ENCODE results near the gene ADRA1B.

Gene ADRA1B

DNA sequence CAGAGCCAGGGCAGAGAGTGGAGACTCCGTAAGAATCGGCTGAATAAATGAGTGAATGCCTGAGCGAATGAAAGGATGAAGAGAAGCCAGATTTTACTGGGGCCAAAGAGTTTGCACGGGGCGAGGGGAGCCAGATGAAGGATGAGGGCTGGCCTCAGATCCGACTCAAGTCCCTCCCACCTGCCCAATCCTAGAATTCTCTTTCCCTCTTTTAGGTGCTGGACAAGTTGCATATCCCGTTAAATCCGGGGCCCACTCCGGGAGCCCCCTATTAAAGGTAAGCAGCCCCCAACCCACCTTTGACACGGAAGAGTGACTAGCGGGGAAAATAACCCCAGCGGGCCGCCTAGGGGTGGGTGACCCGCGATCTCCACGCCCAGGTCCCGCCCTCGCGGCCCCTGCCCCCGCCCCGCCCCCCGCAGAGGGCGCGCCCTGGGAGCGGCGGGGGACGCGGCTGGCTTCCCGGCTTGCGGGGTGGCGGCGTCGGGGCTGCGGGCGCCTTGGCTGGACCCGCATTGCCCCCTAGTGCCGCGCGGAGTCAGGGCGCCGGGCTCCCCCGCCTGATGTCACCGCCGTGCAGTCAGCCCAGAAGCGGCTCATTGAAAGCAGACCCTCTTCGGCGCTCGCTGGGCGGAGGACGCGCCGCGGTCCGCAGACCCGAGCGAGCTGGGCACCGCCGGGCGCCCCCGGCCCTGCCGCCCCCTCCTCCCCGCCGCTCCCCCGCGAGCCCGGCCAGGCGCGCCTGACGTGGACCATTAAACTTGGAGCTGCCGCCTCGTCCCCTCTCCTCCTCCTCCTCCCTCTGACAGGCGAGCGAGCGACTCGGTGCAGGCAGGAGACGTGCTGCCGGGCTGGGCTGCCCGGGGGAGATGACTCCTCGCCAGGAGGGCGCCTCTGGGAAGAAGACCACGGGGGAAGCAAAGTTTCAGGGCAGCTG is at the start of gene ADRA1B:
TSS of gene ADRA1B (plus strand) at position 579 of the 937 bp plus-strand sequence. CDS start 424 bp downstream, outside the sequence.
- DNase-seq: peak; percentile 86

DNA sequence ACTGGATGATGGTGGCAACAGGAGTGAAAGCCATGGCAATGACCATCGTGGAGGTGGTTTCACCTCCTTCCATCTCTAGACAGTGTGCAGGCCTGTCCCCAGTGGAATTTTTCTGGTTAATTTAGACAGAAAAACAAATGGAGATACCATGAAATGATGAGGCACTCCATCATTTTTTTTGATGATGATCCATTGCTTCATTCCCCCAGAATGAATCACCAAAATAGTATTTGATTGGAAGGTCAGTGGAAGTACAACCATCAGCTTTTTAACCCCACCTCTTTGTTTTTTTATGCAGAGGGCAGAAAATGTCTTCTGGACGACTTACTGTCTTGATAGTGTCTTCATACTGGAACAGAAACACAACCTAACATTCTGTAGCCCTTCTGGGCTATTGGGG is 42.6 kb upstream of the ADRA1B start:
- no peak for DNase-seq

DNA sequence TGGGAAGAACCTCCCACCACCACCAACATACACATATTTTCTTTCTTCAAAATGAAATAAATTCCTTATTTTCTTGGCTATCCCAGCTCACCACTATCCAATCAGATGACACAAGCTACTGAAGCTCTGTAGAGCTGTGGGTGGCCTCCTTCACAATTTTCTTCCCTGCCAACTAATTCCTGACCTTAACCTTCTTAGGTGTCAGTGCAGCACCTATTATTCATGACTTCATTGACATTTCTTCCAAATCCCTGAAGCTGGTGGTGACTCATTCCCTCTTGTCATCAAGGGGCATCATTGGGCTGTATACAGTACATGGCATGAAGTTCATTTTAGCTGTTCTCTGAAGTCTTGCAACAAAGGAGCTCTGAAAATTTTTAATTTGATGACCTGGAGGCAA is 42.0 kb upstream of the ADRA1B start:
- DNase-seq: no peak

DNA sequence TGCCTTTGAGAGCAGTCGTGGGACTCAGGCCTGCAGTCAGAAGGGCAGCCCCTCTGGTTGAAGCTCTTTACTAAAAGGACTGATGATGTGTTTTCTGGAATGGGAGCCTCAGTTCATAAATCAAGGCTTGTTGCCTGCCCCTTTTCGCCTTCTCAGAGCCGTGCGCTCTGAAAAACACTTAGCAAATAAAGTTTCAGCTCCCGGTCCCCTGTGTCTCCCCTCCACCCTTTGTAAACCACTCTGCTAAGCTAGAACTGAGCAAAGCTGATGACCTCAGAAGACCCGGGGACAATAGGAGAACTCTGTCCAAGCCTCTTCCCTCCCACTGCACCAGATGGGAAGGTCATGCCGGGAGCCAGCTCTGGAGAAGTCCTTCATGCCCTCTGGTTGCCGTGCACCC is 39.3 kb upstream of the ADRA1B start:
- DNase-seq: no peak

DNA sequence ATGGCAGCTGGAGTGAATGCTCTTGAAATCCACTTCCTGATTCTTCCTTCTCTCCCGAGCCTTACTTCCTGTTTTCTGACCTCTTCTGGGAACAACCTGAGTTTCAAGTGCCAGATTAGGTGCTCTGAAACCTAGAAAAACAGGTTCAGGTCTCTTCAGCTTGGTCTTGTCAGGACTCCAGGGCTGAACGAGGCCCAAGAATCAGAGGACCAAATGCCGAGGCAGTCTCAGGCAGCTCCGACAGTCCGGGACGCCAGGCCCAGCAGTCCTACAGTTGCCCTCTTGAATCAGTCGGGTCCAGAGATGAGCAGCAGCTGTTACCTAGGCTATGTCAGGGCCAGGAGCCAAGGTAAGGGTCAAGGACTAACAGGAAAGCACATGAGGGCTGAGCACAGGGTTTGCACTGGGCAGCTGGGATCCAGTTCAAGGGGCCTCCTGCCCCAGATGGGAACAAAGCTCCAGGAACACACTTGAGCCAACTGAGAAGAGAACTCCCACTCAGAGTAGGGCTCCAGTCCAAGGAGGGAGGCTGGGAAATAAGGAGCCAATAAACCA is 38.3 kb upstream of the ADRA1B start:
- no peak for DNase-seq

DNA sequence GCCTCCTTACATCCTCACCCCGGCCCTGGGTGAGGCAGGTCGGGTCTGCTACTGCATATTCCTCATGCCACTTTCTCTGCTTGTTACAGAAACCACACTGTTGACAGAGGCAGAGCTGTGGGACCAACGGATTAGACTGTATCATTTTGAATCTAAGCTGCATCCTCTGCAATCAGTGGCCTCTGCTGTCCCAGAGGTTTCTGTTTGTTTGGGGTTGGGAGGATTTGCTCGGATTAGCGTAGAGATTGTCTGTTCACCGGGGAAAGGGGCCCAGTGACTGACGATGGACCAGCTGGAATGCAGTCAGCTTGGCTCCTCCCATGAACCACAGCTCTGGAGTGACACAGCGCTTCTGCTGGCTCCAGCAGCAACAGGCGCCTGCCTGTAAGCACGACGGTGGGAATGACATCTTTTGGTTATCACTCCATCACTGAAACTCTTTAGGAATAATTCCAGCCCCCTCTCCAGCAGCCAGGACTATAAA is 37.3 kb upstream of the ADRA1B start:
- peak; percentile 86 for DNase-seq

DNA sequence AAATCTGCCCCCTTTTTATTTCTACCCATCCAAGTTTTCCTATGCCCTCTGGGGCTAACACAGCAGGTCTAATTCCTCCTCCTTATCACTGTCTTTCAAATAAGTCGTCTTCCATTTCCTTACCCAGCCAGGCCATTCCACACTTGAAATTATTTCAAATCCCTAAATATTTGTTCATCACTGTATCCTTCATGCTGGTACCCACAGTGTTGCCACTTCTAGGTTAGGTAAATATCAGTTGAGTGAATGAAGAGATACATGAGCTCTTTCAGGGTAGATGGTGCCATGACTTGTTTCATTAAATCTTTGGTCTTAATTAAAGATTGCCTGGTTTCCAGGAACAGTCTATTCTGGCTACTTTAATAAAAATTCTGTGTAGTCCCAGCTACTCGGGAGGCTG is 35.6 kb upstream of the ADRA1B start:
- no peak for DNase-seq

DNA sequence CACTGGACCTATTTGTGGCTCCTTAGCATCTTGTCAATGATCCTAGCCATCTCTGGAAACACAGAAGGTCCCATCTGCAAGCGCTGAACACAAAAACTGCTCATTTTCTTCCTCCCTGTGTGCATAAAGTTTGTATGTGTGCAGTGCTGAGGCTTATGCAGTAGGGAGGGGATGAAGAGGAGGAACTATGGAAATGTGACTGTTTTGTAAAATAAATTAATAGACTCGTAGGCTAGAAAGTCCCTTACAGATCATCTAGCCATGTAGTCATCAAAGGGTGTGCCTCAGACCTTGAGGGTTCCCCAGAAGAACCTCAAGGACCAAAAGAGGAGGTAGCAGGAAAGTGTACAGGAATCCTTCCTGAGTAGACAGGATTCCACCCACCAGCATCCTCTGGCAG is 34.3 kb upstream of the ADRA1B start:
- no peak for DNase-seq

DNA sequence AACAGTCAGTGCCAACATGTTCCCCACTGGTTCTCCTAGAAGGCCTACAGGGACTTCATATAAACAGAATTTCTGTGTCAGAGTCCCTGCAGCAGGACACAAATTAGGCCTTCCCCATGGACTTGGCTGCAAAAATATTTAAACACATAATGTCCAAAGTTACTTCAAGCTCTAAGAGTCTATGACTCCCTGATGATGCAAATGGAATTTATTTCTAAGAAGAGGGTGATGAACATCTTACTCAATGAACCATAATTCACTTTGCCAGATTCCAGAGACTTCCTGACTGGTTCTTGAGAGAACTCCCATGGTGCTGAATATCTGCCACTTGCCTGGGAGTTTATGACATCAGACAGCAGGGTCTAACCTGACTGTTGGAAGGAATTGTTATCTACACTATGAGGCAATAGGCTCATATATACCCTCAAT is 32.7 kb upstream of the ADRA1B start:
- DNase-seq: no peak

DNA sequence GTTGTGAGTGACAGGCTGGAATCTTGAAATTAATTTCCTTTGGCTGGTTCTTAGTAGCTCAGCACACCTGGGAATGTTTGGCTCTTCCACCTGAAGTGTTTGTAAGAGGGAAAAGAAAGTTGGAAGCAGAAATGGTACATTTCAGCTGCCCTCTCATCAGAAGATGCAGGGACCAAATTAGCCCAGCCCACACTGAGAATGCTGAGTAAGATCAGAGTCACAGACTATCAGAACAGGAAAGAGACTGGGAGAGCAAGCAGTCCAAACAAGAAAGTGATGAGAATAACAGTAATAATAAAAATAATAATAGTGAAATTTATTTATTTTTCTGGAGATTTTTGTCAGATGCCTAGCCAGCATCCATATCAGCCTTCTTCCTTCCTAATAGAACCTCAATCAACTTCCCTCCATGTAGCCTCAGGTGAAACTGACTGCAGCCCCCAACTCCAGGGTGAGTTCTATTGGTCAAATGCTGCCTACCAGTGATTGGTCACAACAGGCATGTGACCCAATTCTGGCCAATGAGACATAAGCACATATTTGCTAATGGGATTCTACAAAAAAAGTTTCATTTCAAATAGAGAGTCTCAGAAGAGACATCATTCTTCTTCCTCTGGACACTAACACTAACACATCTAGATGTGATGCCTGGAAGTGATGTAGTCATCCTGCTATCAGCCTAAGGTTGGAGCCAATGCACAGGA is 31.2 kb upstream of the ADRA1B start:
- no peak for DNase-seq

DNA sequence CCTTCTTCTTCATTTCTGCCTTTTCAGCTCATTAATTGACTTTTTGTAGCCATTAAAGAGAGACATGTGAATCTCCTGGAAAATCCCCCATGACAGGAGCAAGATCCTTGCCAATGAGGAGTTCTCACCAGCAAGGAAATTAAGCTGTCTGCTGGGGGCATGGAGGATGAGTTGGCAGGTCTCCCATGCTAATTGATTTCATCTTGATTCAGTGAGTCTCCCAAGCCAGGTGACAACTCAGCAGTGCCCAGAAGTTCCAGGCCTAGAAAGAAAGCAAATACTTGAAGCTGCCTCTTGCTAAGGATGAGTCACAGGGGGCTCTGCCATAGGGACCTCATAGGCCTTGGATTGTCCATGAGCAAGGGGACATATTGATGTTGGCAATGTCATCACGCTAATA is 30.0 kb upstream of the ADRA1B start:
- no peak for DNase-seq

DNA sequence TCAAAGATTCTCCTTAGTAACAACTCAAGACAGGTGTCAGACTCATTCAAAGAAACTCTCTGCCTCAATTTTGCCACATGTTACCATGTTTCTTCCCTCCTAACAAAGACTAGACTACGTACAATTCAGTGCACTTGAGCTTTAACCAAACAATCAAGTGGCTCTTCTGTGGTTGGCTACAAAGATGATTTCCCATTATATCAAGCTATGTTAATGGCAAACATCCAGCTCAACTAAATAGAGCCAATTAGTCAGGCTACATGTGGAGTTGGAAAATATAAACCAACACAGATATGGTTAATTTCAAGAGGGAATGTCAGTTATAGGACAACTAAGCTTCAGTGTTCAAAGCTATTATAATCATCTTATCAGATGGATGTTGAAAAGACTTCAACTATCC is 29.2 kb upstream of the ADRA1B start:
- no peak for DNase-seq

DNA sequence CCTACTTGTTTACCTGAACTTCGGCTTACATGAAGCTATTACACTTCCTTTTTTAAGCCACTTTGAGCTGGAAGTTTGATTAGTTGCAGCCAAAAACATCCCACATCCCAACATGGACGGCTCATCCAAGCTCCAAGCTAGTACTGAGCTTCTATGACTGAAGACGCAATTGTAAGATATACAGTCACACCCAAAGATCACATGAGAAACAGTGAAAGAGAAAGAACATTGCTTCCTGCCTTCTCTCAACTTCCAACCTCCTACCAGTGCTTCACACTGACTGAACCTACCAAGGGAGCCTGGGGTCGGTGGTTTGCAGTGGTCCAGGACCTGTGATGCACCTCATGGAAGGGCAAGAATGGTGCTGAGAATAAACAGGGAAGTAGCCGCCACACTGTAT is 27.4 kb upstream of the ADRA1B start:
- DNase-seq: no peak

DNA sequence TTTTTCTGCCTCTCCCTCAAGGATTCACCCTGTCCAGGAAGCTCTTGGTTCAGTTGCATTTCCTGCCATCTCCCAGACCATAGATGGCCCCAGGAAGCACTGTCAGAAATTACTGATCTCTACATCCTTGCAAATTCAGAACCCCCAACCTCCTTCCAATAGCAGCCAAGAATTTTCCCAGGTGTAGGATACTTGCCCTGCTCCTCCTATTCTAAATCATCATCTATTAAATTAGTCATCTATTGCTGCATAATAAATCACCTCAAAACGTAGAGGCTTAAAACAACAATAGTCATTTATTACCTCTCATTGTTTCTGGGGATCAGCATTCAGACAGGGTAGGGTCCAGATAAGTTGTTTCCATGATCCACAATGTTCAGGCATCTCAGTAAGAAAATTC is 26.1 kb upstream of the ADRA1B start:
- DNase-seq: no peak

DNA sequence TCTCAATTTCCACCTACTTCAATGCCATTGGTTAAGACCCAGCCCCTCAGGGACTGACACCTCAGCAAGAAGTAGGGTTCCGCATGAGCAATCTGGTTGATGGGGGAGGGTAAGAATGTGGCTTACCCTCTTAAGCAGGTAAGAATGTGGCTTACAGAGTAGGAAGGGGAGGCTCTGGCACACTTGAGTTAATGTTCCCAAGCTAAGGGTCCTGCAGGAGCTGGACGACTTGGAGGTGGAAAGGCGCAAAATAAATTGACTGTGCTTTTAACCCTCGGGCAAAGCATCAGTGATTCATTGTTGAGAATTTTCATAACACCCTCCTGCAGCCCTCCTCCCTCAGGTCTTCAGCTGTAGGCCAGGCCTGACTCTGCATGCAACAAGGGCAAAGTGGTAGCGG is 24.9 kb upstream of the ADRA1B start:
- no peak for DNase-seq

DNA sequence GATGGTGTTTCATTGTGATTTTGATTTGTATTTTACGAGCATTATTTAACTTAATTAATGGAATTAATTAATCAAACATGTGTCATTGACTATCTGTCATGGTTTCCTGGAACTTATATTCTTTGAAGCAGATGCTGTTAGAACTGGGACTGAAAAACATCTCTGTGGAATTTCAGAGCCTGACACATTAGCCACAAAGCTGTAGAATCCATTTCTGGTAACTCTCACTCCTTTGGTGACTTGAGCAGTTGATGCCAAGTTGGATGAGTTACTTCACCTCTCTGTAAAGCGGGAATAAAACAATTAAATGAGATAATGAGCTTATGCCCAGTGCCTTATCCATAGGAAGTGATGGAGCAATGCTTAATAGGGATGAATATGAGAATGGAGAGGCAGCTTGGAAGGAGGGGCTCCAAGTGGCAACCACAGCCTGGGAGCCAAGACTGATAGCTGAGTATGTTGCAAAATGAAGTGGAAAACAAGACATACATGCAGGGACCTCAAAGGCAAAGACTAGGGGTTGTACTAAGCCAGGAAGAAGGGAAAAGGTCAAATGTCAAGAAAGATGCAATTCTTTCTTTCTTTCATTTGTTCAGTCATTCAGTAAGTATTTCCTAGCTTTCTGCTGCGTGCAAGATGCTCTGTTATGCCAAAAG is 23.1 kb upstream of the ADRA1B start:
- no peak for DNase-seq

DNA sequence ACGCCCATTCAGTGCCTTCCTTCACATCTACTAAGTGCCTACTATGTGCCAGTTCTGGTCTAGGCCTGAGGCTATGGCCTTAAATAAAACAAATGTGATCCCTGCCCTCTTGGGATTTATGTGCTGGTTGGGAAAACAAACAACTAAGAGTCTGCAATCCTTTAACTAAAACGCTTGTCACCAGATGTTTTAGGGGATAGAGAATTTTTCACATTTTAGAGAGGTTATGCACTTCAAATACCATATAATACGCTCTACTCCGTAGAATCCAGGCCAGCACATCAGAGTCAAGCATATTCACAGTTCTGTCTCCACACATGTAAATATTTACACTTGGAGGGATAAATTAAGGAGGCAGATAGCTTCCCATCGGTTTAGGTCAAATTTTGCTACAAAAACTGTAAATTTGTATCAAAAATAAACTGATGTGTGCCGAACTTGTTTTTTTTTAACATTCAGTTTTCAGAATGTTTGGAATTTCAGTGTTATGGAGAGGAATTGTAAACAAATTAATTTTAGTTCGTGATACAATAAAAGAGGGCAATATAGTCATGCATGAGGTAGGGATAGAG is 22.0 kb upstream of the ADRA1B start:
- DNase-seq: no peak

DNA sequence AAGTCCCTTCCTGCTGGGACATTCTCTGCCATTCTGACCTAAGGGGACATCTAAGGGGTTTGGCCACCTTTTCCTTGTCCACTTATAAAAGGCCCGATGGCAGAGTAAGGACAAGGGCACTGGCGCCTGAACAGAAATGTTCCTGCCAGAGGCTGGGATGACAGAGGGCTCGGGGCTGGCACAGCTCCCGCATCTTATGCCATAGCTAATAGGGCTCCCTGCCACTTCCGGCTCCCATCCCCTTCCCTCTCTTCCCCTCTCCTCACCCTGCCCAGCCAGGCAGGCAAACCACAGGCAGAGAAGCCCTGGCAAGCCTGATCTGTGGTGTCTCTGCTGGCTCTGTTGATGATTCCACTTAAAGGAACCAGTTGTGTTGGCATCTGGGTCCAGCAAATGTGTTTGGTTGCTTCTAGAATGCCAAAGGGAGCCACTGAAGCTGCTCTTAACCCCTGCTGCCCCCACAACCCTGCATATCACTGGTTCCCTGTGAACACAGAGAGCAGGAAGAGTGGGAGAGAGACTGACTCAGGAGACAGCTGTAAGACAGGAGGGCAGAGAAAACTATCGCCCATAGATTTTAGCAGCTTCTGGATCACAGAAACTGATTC is 18.4 kb upstream of the ADRA1B start:
- DNase-seq: no peak

DNA sequence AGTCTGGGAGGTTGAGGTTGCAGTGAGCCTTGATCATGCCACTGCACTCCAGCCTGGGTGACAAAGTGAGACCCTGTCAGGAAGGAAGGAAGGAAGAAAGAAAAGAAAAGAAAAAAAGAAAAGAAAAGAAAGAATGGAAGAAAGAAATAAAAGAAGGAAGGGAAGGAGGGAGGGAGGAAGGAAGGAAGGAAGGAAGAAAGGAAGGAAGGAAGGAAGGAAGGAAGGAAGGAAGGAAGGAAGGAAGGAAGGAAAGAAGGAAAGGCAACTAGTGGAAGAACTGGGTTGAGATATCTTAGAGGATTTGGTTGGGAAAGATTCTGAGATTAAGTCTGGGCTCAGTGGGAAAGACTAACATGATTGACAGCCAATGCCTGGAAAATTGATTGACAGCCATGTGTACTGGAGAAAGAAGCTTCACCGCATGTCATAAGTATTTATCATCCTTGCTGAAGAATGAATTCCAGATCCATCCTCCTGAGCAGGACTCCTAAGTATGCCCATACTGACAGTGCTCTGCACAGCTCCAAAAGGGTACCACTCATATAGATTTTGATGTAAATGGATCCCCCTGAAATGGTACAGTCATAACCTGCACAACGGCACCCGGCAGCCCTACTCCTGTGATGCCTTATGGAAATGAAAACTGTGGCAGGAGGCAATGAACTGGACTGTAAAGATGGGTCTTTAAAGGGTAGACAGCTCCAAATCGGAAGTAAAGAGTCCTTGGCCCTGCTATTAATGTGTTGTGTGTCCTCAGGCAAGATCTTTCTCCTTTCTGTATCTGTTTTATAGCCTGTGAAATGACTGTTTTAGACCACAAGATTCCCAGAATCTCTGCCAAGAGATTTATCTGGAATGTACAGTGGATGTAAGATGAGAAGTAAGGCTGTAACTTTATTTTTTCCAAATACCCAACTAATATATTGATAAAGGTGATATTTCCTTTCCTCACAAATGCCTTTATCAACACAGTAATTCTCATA is 16.9 kb upstream of the ADRA1B start:
- no peak for DNase-seq

DNA sequence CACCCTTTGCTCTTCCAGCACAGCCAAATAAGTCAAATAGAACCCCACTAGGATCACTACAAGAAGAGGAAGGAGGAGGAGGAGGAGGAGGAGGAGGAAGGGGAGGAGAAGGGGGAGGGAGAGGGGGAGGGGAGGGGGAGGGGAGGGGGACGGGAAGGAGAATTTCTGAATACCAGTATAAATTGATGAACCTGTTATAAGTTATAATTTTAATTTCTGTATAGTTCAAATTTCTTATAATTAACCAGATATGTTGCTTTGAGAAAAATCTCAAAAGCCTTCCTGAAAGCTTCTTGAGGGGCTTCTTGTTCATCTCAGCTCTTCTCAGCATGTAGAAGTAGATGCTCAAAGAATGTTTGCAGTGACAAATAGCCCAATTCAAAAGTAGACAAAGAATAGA is 15.0 kb upstream of the ADRA1B start:
- no peak for DNase-seq

DNA sequence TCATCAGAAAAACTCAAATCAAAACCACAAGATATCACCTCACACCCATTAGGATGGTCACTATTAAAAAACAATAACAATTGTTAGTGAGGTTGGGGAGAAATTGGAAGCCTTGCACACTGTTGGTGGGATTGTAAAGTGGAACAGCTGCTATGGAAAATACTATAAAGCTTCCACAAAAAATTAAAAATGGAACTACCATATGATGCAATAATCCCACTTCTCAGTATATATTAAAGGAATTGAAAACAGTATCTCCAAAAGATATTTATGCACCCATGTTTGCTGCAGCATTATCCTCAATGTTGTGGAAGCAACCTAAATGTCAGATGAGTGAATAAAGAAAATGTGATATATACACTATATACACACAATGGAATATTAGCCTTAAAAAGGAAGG is 14.5 kb upstream of the ADRA1B start:
- no peak for DNase-seq

Measured in eye (tissue), 1 donor.